Neutrophil (primary cell): ENCODE results near the gene MYOM3.

Experiments
- H3K27ac ChIP-seq: fragments of 200-600 bp; sonication (generic); 2 replicates; pipeline ENCODE4 v1.5.1; 2016; ENCODE audit warnings: mild to moderate bottlenecking, moderate library complexity
- H3K27me3 ChIP-seq: fragments of 200-600 bp; sonication (generic); 2 replicates; pipeline ENCODE4 v1.6.0; 2016; ENCODE audit warnings: mild to moderate bottlenecking
- H3K36me3 ChIP-seq: fragments of 200-600 bp; sonication (generic); 2 replicates; pipeline ENCODE4 v1.5.1; 2017
- H3K4me1 ChIP-seq, 2 experiments: fragments of 200-600 bp in 1 of 2; sonication (generic) in 1 of 2; 1 replicate in 1 of 2; 2 replicates in 1 of 2; pipeline versions ENCODE4 v1.5.1 to v1.6.1; 2013 to 2016; ENCODE audit warnings: low read depth in 1 of 2, low read length in 1 of 2, mild to moderate bottlenecking in 1 of 2, moderate library complexity in 1 of 2; ENCODE audit not compliant: control insufficient read depth in 1 of 2, insufficient read depth in 1 of 2
- H3K4me3 ChIP-seq, 2 experiments: fragments of 200-600 bp in 1 of 2; sonication (generic) in 1 of 2; 1 replicate in 1 of 2; 2 replicates in 1 of 2; pipeline ENCODE4 v1.5.1; 2013 to 2016; ENCODE audit warnings: low read depth in 1 of 2, low read length in 1 of 2, mild to moderate bottlenecking in 1 of 2, moderate library complexity in 1 of 2
- H3K9me3 ChIP-seq: fragments of 200-600 bp; sonication (generic); 2 replicates; pipeline ENCODE4 v1.5.1; 2016
- CTCF ChIP-seq: fragments of 200-600 bp; sonication (generic); IDR thresholded peaks from 2 replicates; pipeline ENCODE4 v1.5.1; 2016; ENCODE audit warnings: antibody characterized with exemption

MYOM3 gene

DNA sequence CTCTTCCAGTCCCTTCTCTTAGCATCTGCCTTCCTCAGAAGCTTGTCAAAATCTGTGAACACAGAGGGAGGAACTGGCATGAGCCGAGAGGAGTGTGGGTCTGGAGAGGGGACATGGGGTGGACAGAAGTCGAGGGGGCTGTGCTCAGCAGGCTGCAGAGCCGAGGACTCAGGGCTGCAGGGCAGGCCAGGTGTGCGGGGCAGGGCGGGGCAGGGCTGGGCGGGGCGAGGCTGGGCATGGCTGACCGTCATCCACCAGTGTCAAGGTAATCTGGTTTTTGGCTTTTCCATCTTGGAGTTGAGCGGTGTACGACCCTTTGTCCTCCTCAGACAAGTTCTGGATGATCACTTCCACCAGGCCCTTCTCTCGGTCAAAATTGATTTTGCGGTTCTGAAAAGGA, 44.0 kb downstream of the MYOM3 start:
- Histone ChIP-seq H3K9me3 (no peaks in the 10 kb centered on the region), H3K27me3 (peaks cover 15% of the 10 kb centered on the region), H3K36me3 (no peaks in the 10 kb centered on the region), H3K27ac (no peak overlapping the region), H3K4me1 (peaks cover 0 to 4% of the 10 kb centered on the region in 2 experiments), H3K4me3 (no peak overlapping the region)
- no peak for TF ChIP-seq CTCF

DNA sequence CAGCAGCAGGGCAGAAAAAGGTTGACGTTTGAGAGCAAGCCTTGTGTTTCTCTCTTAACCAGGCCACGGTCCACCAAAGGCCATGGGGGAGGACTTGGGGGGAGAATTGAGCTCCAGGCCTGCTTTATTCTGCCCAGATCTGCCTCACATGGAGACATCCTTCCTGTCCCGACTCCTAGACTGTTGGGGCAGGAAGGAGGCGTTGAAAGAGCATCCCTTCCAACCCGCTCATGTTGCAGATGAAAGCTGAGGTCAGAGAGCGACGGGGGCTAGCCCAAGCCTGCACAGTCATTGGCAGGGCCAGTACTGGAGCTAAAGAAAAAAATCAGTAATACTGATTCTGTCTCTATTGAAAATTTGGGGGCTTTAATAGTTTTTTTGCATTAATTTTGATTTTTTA, 46.6 kb downstream of the MYOM3 start:
- H3K4me3 ChIP-seq, result no peak overlapping the region
- no peak overlapping the region for H3K27ac ChIP-seq
- H3K4me1 ChIP-seq, result peaks cover 0 to 4% of the 10 kb centered on the region in 2 experiments
- peaks cover 15% of the 10 kb centered on the region for H3K27me3 ChIP-seq
- TF ChIP-seq CTCF, result no peak
- H3K9me3 ChIP-seq, result no peaks in the 10 kb centered on the region
- H3K36me3 ChIP-seq, result no peaks in the 10 kb centered on the region

GRCh38 chr1:24062221-24062620, 49.7 kb downstream of the MYOM3 start:
- no peak overlapping the region for H3K27ac ChIP-seq
- no peaks in the 10 kb centered on the region for H3K36me3 ChIP-seq
- H3K9me3 ChIP-seq, result no peaks in the 10 kb centered on the region
- no peak for TF ChIP-seq CTCF
- peaks cover 6% of the 10 kb centered on the region for H3K27me3 ChIP-seq
- no peak overlapping the region for H3K4me3 ChIP-seq
- H3K4me1 ChIP-seq, result no peaks in the 10 kb centered on the region

DNA sequence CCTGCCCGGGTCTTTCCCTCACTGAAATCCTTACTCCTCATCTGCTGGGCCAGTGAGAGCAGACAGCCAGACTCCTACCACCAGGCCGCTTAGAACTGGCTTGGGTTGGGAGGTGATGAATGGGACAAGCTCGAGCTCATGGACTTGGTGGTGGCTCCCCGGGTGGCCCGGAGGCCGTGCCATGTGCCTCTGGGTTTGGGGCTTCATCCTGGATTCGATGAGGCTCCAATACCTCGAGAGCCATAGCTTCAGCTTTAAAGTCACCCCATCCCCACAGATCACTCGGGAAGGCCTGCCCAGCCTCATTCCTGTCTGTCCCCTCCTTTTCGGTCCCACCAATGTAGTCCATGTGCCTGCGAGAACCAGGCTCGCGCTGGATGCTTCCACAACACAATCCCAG, 51.5 kb downstream of the MYOM3 start:
- Histone ChIP-seq H3K36me3 (no peaks in the 10 kb centered on the region), H3K9me3 (no peaks in the 10 kb centered on the region), H3K27ac (no peak overlapping the region), H3K27me3 (peaks cover 5% of the 10 kb centered on the region), H3K4me3 (no peak overlapping the region), H3K4me1 (no peaks in the 10 kb centered on the region)
- no peak for TF ChIP-seq CTCF

DNA sequence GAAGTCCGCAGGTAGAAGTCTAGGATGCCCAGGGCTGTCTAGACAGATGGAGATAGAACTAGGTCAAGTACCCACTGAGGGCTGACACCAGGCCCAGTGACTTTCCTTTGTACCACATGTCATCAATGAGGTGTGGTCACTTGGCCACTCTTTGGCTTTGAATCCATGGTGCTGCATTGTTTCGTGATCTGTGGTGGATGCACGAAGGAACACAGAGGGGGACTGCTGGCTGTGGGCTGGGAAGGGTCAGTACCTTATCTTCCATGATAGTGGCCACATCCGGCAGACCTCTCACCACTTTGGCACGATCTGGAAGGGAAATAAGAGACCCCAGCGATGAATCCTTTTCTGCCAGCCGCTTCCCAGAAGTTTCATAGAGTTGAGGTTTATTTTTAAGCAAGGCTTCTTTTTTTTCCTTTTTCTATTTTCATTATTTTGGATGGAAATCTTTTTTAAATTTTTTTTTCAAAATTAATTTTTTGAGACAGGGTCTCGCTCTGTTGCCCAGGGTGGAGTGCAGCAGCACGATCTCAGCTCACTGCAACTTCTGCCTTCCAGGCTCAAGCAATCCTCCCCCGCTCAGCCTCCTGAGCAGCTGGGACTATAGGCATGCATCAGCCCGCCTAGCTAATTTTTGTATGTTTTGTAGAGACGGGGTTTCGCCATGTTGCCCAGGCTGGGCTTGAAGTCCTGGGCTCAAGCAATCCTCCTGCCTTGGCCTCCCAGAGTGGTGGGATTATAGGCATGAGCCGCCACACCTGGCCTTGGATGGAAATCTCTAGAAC, 53.1 kb downstream of the MYOM3 start:
- Histone ChIP-seq H3K4me3 (no peak overlapping the region), H3K36me3 (no peaks in the 10 kb centered on the region), H3K4me1 (no peaks in the 10 kb centered on the region), H3K27me3 (no peaks in the 10 kb centered on the region), H3K9me3 (no peaks in the 10 kb centered on the region), H3K27ac (no peak overlapping the region)
- TF ChIP-seq CTCF, result no peak
